Esophagus squamous epithelium (tissue), 4 donors: Measurements from ENCODE around the gene RAP1A.

Source experiments
- POLR2A ChIP-seq, 4 donors: fragments of 450-650 bp; IDR thresholded peaks; one replicate each; pipeline ENCODE4 v1.6.1; 2017; ENCODE audit warnings: antibody characterized with exemption in 4 of 4, mild to moderate bottlenecking in 4 of 4, moderate library complexity in 3 of 4
- TF ChIP-seq, protein P1 (sequence below), 6 experiments: fragments of 450-650 bp in 4 of 6; fragments of 200-600 bp in 2 of 6; sonication (generic) in 2 of 6; IDR thresholded peaks; one replicate each; pipeline ENCODE4 v1.5.1; 2016 to 2019; ENCODE audit warnings: antibody characterized with exemption in 6 of 6, mild to moderate bottlenecking in 4 of 6, moderate library complexity in 4 of 6

DNA sequence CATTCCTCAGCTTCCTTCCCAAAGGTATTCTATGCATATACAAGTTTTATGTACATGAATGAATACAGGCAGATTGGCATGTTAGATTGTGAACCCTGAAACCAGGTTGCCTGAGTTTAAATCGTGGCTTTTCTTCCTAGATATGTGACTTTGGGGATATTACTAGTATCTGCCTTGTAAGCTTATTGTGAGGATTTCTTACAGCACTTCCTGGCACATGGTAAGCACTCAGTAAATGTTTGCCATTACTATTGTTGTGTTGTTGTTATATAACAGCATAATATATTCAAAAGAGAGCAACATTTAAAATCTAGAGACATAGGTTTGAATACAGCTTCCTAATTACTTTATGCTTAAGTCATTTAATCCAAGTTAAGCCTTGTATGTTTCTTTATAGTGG, 45.1 kb downstream of the RAP1A start:
- TF ChIP-seq, protein P1, sequence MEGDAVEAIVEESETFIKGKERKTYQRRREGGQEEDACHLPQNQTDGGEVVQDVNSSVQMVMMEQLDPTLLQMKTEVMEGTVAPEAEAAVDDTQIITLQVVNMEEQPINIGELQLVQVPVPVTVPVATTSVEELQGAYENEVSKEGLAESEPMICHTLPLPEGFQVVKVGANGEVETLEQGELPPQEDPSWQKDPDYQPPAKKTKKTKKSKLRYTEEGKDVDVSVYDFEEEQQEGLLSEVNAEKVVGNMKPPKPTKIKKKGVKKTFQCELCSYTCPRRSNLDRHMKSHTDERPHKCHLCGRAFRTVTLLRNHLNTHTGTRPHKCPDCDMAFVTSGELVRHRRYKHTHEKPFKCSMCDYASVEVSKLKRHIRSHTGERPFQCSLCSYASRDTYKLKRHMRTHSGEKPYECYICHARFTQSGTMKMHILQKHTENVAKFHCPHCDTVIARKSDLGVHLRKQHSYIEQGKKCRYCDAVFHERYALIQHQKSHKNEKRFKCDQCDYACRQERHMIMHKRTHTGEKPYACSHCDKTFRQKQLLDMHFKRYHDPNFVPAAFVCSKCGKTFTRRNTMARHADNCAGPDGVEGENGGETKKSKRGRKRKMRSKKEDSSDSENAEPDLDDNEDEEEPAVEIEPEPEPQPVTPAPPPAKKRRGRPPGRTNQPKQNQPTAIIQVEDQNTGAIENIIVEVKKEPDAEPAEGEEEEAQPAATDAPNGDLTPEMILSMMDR (IDR thresholded peaks at IDR 0.05) = no peak
- no peak for TF ChIP-seq POLR2A (IDR thresholded peaks at IDR 0.05)
